Fibroblast of the conjunctiva (primary cell): Measurements from ENCODE around the gene DNPEP.

Experiments used
- DNase-seq: peaks from one replicate; pipeline ENCODE4 v3.0.0-alpha.2; 2010; ENCODE audit warnings: low read depth

DNPEP gene

DNA sequence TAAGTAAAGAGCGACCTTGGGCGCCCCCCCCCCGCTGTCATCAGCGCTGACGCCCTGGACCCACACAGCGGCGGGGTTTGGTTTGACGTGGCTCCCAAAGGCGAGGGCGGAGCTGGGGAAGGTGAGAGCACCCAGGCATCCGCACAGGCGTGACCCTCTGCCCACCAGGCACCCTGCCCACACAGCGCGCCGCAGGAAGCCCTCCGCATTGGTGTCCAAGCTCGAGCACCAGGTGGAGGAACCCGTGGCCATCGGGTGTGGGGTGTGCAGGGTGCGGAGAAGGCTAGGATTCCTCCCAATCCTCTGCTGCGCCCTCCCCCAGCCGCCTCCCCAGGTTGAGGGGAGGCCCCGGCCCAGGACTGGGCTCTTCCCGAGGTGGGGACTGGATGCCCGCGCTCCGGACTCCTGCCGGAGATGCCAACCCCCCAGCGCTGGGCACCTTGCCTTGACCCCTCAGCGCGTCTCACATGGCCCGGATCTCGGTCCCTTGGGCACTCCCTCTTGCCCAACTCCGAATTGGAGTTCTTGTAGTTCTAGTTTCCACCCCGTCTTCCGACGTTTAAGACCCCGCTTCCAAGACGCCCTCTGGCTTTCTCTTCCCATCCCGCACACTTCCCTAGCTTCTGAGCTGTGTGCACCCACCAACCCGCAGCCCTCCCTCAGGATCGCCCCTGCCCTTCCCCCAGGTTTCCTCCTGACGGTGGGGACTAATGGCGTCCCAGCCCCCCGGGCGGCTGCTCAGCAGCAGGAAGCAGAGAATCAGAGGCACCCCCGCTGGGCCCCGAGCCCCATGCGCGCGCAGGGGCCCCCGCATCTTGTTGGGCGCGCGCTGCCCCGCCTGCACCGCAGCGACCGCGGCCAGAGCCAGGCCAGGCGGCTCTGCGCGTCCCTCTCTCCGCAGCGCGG, 29.3 kb downstream of the DNPEP start:
- no peak for DNase-seq

- no peak for DNase-seq
These were observed 30.9 kb downstream of the DNPEP start for GRCh38 chr2:219356834-219357233.

- no peak for DNase-seq
These were observed 33.1 kb downstream of the DNPEP start for GRCh38 chr2:219354582-219354981.

GRCh38 chr2:219353129-219353528, 34.6 kb downstream of the DNPEP start:
- no peak for DNase-seq

- DNase-seq: peak; percentile 33
These were observed 35.2 kb downstream of the DNPEP start for GRCh38 chr2:219352448-219353023.

DNA sequence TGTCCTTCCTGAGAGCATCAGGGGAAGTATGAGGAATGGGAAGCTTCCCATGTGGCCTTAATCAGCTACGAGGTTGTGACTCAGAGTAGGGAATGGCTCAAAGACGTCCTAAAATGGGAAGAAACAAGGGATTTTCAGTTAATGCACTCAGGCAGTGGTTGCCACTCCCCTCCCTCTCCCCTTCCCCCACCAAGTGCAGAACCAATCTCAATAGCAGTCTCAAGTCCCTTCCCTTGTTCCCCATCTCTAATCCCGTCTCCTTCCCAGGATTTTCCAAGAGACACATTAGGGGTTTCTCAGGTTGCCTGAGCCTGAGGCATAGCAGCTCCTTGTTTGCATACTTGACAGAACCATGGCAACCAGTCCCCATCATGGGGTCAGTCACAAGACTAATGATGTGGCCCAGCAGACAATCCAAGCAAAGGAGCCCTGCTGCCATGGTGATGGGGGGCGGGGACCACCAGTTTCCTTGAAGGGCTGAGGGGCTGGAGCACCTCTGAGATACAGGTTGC, 36.9 kb downstream of the DNPEP start:
- DNase-seq: peak; percentile 20

DNA sequence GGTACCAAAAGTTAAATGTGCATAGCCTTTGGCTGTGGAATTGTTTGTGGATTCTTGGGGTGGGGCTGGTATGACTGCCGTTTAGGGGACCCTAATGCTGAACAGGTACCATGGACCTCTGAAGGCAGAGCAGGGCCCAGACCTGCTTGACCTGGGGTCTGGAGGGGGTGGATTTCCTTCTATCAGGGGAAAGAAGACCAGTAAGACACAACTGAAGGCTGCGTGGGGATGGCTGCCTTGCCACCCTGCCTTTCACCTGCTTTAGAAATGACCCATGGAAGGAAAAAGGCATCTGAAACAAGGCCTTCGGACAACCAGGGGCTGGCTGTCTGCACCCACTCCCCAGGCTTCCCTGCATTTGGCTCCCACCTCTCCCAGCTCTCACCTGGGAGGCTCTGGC, 37.5 kb downstream of the DNPEP start:
- no peak for DNase-seq

DNA sequence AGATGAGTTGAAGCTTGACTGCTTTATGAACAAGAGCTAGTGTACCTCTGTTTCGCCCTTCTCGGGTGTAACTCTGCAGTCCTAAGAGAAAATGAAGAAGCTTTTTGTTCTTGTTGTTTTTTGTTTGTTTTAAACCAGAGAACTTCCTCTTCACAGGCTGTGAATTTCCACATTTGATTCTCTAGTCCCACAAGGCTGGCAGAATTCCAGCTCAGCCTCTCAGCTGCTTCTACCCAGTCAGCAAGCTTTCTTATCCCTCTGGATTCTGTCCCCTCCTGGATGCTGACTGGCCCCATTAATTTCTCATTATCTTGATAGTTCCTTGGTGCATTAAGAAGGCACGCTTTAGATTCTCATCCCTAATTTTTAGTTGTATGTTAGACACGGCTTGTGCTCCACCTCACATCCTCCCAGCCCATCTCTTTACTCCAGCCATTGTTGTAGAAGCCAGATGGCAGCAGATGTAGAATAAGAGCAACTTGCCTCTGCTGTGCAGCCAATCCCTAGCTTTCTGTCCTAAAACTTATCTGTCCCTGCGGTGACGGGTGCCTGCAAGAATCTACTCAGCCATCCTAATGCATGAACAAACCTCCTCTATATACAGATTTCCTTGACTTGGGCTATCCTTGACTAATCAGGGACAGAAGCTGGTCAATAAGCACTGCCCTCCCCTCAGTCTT, 42.8 kb downstream of the DNPEP start:
- DNase-seq: no peak

DNA sequence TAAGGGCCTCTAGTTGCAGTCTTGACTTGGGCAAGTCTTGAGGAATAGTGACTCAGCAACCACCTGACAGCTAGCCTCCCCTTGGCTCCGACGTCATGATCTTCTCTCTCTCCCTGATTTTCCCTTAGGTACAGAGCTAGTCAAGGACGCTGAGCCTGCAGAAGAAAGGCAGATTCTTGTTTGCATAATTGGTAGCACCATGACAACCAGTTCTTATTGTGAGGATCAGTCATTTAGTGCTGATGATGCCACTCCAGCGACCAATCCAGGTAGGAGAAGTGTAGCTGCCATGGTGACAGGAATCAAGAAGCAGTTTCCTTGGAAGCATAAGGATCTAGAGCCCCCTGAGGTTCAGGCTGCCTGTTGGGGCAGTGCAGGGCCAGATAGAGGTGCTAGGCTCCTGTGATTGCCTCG, 52.3 kb downstream of the DNPEP start:
- DNase-seq: no peak

DNA sequence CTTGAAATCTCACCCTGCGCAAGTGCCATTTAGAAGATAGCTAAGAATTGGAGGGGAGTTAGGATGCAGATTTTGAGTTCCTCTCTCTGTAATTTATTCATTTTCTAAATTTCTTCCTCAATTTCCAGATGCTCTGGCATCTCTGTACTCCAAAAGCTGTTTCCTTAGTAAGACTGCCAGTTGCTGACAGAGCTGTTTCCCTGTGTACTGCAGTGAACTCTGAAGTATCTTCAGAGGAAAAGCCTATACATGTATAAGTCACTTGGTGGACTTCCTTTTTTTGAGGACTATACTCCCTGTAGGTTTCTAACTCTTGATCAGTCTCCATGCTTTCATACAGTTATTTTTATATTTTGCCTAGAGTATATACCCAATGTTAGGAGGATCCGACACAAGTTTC, 53.6 kb downstream of the DNPEP start:
- DNase-seq: no peak

- no peak for DNase-seq
These were observed 55.2 kb downstream of the DNPEP start, which contains the start of gene RESP18 for GRCh38 chr2:219332542-219332941. Gene RESP18 (minus strand): TSS chr2:219332744.

- DNase-seq: no peak
These were observed 56.0 kb downstream of the DNPEP start for GRCh38 chr2:219331560-219332213.

DNA sequence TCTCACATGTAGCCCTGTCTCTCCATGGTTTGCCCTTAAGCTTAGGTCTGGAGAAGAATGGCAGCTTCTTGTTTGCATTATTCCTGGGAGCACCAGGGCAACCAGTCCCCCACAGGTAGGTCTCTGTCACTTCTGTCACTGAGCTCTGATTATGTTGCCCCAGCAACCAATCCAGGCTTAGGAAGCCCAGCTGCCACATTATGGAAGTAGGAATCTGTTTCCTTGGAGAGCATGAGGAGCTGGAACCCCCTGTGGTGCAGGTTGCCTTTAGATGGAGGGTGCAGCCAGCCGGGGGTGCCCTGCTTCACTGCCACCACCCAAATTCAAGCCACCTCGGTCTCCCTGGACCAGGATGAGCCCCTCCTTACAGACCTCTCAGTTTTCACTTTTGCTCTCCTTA, 60.0 kb downstream of the DNPEP start:
- DNase-seq: no peak

DNA sequence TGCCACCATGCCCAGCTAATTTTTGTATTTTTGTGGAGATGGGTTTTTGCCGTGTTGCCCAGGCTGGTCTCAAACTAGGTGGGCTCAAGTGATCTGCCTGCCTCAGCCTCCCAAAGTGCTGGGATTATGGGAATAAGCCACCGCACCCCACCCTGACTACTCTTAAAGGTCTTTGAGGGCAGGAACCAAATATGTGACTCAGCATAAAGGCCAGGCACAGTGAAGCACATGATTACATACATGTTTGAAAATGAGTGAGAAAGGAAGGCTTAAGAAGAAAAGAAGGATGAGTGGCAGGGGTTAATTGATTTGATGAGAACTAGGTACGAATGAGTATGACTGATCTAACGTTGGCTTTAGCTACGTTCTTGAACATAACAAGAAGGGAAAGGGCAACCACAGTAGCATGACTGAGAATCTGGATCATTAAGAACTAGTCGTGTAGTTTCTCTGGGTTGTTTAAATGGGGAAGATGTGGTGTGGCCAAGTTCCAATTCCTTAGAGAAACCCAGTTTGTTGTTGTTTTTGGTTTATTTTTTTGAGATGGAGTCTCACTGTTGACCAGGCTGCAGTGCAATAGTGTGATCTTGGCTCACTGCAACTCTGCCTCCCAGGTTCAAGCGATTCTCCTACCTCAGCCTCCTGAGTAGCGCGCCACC, 61.9 kb downstream of the DNPEP start:
- no peak for DNase-seq

GRCh38 chr2:219325136-219325535, 62.6 kb downstream of the DNPEP start:
- no peak for DNase-seq

DNA sequence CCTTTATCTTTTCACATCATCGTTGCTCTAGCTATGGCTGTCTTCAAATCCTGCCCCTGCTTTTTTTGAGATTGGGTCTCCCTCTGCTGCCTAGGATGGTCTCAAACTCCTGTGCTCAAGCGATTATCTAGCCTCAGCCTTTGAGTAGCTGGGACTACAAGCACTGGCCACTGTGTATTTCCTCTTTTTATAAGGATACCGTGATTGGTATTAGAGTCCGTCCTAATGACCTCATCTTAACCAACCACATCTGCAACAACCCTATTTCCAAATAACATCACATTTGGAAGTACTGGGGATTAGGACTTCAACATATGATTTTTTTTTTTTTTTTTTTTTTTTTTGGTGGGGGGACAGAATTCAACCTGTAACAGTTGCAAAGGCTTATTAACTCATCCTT, 64.3 kb downstream of the DNPEP start:
- no peak for DNase-seq
